Measurements from ENCODE around the gene ZBTB40. TPM values are rescaled to one million over a fixed set of nuclear protein-coding genes. Genes with fewer than 3 reads are reported as not detected.

The ZBTB40 gene
- total RNA-seq, 2 donors from 2014 or later: 11.2 to 16.2 TPM

- no peaks in the 10 kb centered on the region for H3K27me3 ChIP-seq
- H3K27ac ChIP-seq: no peak overlapping the region
- TF ChIP-seq CTCF (IDR thresholded peaks at IDR 0.05): no peak
- no peak overlapping the region for H3K9ac ChIP-seq (ENCODE audit: low read depth in 2 of 2, low read length in 2 of 2)
- DNase-seq: no peak
- H3K4me1 ChIP-seq: no peaks in the 10 kb centered on the region
- H3K4me3 ChIP-seq: no peak overlapping the region
- no peaks in the 10 kb centered on the region for H3K36me3 ChIP-seq
- intact Hi-C loops (cut with DNase I): no loop called here
- H3K9me3 ChIP-seq: no peaks in the 10 kb centered on the region
Observed at GRCh38 chr1:22443332-22443731, 8.3 kb upstream of the ZBTB40 start.

GRCh38 chr1:22444856-22445255 lies 6.8 kb upstream of the ZBTB40 start:
- H3K27me3 ChIP-seq: no peaks in the 10 kb centered on the region
- intact Hi-C loops (cut with DNase I): no loop called here

GRCh38 chr1:22447621-22448111 lies 4.0 kb upstream of the ZBTB40 start:
- Histone ChIP-seq H3K4me3 (no peak overlapping the region), H3K4me1 (peaks cover under 1% of the 10 kb centered on the region), H3K36me3 (no peaks in the 10 kb centered on the region), H3K9ac (ENCODE audit: low read depth in 2 of 2, low read length in 2 of 2) (no peak overlapping the region), H3K9me3 (no peaks in the 10 kb centered on the region), H3K27ac (no peak overlapping the region), H3K27me3 (no peaks in the 10 kb centered on the region)
- TF ChIP-seq CTCF (IDR thresholded peaks at IDR 0.05): no peak
- DNase-seq: no peak
- intact Hi-C loops (cut with DNase I): no loop called here

More at GRCh38 chr1:22444856-22445255, 6.8 kb upstream of the ZBTB40 start:
- no peak for DNase-seq
- H3K27ac ChIP-seq: no peak overlapping the region
- H3K9ac ChIP-seq (ENCODE audit: low read depth in 2 of 2, low read length in 2 of 2): no peak overlapping the region
- no peaks in the 10 kb centered on the region for H3K4me1 ChIP-seq
- H3K36me3 ChIP-seq: no peaks in the 10 kb centered on the region
- H3K4me3 ChIP-seq: no peak overlapping the region
- no peaks in the 10 kb centered on the region for H3K9me3 ChIP-seq
- no peak for TF ChIP-seq CTCF (IDR thresholded peaks at IDR 0.05)

- intact Hi-C loops (cut with DNase I): no loop called here
- Histone ChIP-seq H3K4me1 (peaks cover 7% of the 10 kb centered on the region), H3K9ac (ENCODE audit: low read depth in 2 of 2, low read length in 2 of 2) (no peak overlapping the region), H3K36me3 (no peaks in the 10 kb centered on the region), H3K27ac (no peak overlapping the region), H3K9me3 (no peaks in the 10 kb centered on the region), H3K4me3 (no peak overlapping the region), H3K27me3 (no peaks in the 10 kb centered on the region)
- TF ChIP-seq CTCF (IDR thresholded peaks at IDR 0.05): no peak
- DNase-seq: no peak
Observed at GRCh38 chr1:22449636-22450035, 2.0 kb upstream of the ZBTB40 start.

GRCh38 chr1:22450351-22451021 lies 1.2 kb upstream of the ZBTB40 start:
- peak overlapping the region; percentile 91 for H3K27ac ChIP-seq
- H3K27me3 ChIP-seq: no peaks in the 10 kb centered on the region
- TF ChIP-seq CTCF (IDR thresholded peaks at IDR 0.05): no peak
- H3K9ac ChIP-seq (ENCODE audit: low read depth in 2 of 2, low read length in 2 of 2): no peak overlapping the region
- peaks cover 7% of the 10 kb centered on the region for H3K4me1 ChIP-seq
- no peak overlapping the region for H3K4me3 ChIP-seq
- intact Hi-C loops (cut with DNase I): no loop called here
- H3K9me3 ChIP-seq: no peaks in the 10 kb centered on the region
- no peak for DNase-seq
- no peaks in the 10 kb centered on the region for H3K36me3 ChIP-seq

Measured in colonic mucosa (tissue), 4 donors.